ENCODE data around the gene C1orf53.
A peak's percentile ranks its signal among the peaks of the same experiment; 100 is the strongest.

The C1orf53 gene

DNA sequence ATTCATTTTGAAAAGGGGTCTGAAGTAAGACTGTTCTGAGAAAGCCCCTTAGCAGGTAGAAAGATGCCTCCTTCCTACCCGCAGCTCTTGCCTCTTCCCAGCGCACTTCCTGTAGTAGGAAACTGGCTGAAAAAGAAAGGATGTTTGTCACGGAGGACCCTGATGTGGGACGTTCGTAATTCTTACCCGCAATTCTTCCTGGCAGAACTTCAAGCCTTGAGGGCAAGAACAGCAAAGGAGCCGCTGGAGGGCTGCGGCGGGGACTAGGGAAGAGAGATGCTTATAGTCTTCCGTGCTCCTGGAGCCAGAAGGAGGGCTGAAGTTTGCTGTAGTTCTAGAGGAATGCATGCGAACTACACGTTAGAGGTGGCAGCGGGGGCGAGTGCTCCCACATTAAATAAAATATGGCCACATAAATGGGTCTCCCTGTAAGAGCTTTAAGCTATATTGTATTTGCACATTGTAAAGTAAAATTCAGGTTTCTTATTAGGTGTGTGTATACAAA, 6.3 kb downstream of the C1orf53 start:
- no peak for DNase-seq

DNA sequence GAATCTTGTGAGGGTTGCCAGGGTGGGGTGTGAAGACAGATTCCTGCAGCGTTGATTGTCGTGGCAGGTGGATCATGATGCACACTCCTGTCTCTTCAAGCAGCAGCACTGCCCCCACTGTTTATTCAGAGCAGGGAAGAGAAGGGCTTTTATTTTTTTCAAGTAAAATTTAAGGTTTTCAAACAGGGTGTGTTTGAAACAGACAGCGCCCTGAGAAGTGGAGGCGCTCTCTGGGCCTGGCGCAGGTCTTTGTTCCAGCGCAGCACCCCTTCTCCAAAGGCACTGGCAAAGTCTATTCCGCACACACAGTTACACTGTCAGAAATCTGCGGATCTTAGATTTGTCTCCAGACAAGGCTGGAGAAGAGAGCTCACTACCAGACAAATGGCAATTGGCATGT, 7.0 kb downstream of the C1orf53 start:
- no peak for DNase-seq

DNA sequence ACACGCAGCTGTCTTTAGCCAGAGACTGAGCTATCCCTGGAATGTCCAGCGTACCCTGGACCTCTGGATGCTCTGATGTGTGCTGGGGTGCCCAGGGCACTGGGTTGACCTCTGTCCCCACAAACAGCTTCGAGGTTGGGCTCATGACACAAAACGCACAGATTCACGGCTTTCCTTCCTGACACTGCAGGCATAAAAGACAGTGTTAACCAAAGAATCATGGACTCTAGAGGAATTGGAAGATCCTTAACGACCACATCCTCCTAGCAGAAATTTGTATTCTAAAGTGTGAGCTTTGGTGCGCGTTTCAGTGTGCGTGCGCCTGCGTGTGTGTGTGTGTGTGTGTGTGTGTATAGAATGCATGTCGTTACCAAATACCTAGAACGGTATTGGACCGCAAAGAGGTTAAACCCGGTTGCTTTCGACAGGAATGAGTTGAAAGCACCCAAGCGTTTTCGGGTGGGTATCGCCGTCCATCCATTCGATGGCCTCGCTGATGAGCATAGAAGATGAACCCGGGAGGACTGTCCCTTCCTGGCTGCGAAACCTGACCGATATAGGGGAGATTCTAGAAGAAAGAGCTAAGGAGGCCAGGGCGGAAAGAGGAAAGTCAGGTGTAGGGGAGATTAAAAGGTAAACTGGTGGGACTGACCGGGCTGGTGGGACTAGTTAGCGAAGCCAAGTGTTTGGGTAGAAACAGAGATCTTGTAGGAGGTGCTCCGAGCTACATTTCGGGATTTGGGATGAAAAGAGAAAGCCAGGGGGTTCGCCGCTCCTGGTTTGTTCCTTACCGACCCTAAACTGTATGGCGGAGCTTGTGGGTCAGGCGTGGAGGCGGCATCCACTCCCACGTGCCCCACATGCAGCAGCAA, 7.9 kb downstream of the C1orf53 start:
- DNase-seq, result no peak

DNA sequence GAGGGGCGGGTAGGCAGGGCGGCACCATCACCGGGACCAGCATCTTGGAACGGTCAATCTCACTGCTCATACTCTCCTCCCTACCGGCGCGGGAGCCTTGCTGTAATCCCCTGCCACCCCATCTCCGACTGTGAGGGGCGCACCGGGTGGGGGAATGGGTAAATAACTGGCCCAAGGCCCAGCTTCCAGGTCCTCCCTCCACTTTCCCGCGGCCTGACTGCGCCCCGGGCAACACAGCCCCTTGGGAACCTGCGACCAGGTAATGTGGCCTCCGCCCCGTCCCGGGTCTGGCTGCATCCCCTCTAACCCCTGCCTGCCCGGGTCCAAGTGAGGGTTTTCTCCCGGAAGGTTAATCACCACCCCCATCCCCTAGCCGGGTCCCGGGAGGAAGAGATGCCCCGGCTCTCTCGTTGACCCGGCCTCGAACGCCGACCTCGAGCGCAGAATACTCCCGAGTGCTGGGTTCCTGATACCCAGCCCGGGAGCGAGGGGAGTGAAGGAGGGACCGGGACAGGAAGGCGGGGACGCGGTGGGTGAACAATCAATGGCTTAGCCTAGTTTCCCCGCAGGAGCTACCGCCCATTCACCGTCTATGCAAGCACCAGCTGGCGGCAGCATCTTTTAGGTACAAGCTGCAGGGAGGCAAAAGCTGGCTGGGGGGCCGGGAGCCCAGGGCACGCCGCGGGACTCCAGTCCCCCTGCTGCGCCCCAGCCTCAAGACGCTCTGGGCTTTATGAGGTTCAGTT, 8.9 kb downstream of the C1orf53 start:
- DNase-seq, result peak in 2 of 3 experiments; percentile 41 to 63

DNA sequence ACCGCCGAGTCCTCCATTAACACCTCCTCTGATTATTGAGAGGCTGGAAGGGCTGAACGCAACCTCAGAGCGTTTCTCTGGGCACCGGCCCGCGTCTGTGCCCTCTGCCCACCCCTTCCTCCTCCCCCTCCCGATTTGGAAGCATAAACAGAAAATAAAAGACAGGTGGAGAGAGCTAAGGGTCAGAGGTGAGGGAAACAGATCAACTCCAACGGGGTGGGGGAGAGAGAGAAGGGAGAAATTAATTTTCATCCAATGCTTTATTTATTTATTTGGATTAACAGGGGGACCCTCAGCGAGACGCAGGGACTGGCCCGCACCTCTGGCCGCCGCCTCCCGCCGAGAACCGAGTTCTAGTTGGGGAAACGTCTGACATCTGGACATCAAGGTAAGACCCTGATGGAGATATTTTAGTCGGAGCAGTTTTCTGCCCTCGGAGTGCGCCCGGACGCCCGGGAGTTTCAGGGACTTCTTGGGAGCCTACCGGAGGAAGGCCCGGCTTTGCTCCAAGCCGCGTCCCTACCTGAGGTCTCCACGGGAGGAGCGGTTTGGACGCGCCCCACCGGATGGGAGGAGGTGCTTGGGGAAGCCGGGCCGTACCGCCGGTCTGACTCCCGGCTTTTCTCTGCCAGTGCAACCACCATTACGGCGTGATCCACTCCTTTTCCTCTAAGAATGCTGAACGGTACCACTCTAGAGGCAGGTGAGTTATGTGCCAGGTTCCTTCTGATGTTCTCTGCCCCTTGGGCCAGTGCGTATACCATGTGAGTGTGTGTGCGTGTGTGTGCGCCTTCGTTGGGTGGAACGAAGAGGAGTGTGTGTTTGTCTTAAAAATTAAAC, 9.6 kb downstream of the C1orf53 start:
- DNase-seq, result no peak

DNA sequence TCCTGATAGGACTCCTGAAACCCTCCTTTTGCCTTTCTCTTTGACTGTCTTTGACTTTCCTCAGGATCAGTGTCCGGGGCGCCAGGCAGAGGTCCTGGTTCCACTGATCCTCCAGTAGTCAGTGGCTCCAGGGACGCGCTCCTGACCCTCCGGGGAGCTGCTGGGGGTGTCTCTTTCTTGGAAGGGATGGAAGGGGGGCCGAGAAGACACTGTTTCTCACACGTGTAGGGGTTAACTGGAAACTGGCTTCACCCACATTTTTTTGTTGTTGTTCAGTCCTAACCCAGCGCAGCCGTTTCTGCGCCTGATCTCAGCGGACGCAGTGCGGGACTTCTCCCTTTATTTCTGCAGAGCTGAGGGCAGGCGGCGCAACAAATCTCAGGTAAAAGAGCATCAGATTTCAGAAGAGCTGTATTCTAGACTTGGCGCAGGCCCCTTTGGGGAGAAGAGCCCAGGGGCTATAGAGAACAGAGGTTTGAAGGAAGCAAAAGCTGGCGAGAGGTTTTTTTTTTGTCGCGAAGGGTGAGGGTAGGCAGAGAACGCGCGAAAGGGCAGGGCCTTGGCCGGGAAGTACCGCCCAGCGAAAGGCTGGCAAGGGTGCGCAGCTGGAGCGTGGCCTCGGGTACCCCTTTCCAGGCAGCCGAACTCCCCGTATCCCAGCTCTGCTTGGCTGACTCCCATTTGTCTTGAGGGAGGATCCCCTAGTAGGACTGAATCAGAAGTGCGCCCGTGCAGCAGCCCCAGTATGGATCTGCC, 10.5 kb downstream of the C1orf53 start:
- DNase-seq, result no peak

DNA sequence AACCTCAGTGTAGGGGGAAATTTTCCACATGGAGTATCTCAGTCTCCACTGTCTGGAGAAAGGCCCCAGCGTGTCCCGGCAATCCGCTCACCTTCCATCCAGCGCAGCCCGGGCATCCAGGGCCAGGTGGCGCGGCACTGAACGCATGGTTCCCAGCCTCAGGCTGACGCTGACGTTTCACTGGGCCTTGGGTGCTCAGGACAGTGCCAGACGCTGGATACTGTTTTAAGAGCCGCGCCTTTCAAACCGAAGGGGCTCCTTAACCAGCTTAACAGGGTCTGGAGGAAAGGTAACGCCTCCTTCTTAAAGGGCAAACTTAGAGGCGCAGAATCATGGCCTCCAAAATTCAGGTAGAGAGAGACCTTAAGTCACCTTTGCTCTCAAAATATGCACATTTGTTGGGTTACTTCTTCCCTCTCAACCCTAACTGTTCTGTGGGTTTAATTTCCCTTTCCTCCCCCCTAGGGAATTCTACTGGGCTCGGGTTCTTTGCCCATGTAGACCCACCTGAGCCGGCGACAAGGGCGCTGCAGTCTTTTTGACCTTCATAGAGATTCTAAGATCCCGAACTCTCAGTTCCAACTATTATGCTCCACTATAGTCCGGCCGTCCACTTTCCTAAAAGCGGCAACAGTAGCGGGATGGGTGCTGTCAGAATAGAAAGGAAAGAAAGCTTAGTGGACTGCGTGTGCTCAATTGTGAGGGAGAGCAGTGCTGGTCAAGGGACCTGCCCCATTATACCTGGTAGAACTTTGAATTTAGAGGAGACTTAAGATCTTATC, 11.3 kb downstream of the C1orf53 start:
- no peak for DNase-seq

DNA sequence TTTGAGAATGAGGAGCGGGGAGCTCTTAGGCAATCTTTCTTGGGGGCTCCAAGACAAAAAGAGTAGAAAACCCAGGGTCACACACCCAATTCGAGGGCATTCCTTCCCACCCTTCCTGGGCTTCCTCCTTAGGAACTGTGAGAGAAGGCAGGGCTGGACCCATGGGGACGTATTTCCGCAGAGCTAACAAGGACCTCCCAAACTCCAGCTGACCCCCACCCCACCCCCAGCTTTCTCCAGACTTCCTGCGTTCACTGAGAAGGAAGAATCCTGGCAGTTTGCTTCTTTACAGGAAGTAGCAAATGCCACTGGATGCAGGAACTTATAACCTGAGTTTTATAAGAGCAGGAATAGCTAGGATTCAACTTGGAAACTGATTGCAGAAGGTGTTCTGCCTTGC, 12.1 kb downstream of the C1orf53 start:
- no peak for DNase-seq

DNA sequence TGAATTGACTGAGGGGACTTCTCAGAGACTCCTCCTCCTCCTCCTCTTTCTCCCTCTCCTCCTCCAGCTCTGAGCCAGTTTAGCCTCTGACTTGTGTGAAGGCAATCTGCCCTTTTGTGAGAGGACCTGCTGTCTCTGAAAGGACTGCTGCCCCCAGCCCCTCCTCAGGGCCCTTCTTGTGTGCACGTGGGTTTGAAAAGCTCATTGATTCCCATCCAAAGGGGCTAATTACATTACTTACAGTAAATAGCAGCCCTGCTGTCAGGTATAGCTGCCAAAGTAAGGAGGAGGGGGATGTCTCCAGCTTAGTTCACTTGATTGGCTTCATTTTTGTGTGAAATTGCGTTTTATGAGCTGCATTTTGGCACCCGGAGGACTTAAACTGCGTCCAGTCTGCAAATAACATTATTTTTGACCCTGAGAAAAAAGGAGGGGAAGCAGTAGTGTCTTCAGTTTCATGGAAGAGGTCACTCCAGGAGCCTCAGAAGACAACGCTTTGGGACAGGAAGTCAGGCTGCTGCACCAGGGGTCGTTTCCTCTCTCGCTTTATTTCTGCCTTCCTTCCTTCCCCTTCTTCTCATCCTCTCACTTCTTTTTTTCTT, 12.9 kb downstream of the C1orf53 start:
- peak in 2 of 3 experiments; percentile 64 to 81 for DNase-seq

DNA sequence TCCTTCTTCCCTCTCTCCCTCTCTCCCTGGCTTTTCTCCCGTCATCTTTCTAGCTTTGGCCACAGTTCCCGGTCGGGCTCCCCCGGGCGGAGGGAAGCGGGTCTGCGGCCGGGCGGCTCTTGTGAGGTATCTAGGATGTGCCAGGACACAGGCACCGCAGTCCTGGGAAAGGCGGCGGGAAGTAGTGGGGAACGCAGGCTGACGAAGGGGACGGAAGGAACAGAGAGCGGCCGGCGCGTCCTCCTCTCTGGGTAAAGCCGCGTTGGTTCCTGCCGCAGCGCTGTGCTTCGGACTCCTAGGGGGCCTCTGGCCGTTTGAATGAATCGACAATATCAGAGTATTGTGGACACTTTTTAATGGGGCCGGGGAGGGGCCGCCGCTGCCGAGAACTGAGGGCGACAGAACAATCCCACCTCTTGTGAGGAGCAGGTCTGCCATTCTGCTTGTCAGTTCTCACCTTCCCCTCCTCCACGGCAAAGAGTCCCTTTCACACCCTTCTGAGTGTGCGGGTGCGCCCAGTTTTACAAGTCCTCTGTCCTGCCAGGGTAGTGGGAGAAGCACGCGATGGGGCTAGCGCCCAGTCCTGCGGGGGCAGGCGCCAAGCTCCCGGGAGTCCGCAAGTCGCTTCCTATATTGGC, 13.6 kb downstream of the C1orf53 start:
- peak; percentile 41 to 91 (median 82) for DNase-seq

DNA sequence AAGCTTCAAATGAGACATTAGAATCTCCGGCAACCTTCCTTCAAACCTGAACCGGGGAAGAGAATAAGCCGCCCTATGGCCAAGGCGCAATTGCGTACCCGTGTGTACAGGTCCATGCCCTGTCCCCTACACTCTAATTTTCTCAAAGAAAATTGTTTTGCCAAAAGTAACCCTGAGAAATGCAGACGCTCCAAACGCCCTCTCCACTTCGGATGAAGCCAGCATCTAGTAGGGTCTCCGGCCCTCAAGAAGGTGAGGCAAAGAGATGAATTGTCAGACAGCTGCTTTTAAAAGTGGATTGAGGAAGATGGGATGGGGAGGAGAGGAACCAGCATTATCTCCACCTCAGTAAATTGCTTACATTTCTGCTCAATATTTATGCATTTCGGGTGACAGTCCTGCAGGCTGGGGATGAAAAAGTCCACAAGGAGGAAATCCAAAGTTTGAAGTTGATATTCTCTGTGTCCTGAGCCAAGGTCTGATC, 14.1 kb downstream of the C1orf53 start:
- DNase-seq, result peak in 2 of 3 experiments; percentile 2 to 66

DNA sequence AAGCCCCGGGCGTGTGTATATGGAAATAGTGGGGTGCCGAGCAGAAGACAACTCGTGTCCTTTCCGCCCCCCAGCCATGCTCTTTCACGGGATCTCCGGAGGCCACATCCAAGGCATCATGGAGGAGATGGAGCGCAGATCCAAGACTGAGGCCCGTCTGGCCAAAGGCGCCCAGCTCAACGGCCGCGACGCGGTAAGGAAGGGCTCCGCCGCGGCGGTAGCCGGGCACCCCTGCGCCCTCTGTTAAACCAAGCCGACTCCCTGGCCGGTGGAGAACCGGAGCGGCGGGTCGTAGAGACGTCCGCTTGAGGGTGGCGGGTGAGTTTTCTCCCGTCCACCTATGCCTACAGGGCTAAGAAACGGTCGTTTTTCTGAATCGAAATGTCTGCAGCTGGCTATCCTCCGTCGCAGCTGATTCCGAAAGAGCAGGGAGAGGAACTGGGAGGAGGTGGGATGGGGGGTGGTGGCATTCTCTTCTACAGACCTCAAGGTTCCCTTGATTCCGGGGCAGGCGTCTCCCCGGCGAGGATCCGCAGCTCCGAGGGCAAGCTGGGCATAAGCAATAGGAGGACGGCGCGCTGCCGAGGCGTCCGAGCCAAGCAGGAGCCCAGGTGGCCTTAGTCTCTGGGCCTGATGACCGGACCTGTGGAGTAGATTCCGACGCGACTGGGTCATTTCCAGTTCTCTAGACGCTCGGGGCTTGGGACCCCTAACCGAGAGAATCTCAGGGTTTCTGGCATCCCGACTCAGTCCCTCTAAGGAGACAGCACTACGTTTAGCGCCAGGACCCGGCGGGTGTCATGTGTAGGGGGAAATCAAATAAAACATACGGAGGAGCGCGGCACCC, 15.6 kb downstream of the C1orf53 start:
- DNase-seq, result peak in 2 of 3 experiments; percentile 54 to 67

DNA sequence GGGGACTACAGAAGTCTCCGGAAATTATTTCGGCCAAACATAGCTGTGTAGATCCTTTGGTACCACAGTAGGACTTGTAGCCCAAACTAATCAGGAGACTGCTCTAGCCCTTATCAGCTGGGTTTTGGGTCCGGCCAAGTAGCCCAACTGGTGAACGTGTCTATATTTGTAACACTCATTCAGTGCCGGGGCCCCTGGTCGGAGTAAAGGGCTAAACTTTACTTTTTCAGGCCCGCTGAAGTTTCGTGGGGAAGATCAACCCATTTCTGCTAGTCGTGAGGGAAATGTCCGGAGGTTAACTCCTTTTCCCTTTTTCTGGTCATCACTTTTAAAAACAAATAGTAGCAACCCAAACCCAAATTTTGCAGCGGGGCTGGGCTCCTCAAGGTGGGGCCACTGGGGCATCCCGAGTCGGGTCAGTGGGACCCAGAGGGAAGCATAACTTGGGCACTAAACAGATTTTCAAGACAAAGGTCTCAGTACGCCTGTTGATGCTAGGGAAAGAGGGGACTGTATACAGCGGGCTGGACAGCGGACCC, 16.4 kb downstream of the C1orf53 start:
- no peak for DNase-seq

DNA sequence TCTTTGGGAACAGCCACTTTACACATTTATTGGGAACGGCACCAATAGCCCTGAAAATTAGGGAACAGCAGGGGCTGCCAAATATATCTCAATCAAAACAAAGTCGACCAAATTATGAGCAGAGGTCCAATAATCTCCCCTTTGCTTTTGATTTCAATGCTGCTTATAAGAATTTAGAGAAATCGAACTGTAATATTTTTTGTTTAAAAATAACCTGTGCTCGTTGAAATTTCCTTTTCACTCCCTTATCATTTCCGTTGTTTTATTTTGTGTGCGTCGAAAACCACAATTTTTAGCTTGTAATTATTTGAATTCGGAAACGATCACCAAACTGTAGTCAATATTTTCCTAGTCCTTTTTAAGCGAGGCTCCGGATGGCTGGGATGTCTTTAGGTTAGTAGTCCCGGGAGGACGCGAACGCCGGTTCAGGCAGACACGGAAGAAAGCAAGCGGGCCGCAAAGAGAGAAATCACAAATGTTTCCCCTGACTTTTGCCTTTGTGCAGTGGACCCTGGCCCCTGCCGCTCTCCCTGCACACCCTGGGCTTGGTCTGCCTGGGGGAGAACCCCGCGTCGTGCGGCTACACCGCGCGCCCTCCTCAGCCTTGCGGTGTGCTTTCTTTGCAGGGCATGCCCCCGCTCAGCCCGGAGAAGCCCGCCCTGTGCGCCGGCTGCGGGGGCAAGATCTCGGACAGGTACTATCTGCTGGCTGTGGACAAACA, 17.1 kb downstream of the C1orf53 start:
- no peak for DNase-seq

DNA sequence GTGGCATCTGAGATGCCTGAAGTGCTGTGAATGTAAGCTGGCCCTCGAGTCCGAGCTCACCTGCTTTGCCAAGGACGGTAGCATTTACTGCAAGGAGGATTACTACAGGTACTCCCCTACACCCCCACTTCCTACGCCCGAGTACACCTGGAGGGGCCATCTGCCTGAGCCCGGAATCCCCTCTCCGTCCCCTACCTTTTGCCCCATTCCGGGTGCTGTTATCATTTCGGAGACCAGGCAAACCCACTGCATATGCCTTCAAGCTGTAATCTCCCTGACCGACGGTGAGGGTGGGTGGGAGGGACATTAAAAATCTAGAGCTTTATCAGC, 17.6 kb downstream of the C1orf53 start:
- no peak for DNase-seq

DNA sequence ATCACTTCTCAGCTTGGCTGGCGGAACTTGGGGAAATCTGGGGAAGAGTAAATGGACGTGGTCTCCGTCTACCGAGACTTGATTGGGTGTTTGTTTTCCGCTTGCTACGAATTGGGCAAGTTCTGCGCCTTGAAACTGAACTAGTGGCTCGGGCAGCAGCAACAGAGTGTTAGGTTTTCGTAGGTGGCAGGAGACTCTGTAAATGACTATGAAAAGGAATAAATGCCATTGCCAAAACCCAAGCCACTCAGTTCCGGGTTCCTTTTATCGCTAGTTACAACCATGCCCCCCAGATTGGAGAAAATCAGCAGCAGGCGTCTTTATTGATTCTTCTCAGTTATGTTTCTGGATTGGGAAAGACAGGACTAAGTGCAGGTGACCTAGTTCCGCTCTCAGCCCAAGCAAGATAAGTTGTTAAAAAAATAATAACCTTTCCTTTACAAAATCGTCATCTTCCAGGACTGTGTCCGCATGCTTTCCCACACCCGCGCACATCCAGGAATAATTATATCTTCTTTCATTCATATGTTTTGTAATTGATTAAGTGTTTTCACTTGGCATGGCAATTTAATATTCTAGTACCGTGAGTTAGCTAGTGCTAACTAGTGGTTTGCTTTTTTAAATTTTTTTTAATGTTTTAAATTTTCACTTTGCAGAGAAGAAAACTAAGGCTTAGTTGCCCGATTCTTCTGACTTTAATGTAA, 18.1 kb downstream of the C1orf53 start:
- no peak for DNase-seq

DNA sequence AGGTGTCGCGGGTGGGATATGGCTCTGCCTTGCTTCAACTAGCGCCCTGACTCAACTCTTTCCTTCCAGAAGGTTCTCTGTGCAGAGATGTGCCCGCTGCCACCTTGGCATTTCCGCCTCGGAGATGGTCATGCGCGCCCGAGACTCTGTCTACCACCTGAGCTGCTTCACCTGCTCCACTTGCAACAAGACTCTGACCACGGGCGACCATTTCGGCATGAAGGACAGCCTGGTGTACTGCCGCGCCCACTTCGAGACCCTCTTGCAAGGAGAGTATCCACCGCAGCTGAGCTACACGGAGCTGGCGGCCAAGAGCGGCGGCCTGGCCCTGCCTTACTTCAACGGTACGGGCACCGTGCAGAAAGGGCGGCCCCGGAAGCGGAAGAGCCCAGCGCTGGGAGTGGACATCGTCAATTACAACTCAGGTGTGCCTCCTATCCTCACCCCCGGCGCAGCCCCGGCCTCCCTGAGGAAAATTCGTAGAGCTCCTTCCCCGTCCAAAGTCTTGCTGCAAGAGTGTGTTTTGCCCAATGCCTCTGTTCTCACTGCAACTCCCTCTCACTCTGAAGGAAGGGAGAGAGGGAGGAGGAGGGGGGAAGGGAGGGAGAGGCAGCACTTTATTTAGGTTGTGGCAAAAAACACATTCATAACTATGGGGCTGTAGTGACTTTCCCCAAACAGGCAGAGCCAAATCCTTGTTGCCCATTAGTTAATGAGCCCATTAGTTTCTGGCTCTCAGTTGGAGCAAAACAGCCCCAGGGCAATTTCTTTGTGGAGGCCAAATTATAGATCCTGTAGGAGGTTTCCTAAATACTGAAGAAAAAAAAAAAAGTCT, 19.0 kb downstream of the C1orf53 start:
- DNase-seq, result peak in 1 of 3 experiments; percentile 49

Data from NCI-H1417 (cell line).